ENCODE results near the gene TWF1.

Gene TWF1

GRCh38 chr12:43836475-43836989 lies 30.4 kb upstream of the TWF1 start (continued):
- TF ChIP-seq TSHZ1 (tag by site-specific recombination; IDR thresholded peaks at IDR 0.05; ENCODE audit: borderline replicate concordance) (no peak), HIC1 (tag by site-specific recombination; IDR thresholded peaks at IDR 0.05) (0 out of 2 replicates have a peak, but pooled peaks have one; percentile 2), PRDM10 (tag by site-specific recombination; IDR thresholded peaks at IDR 0.05) (peak; percentile 23; the same call in 1 of the 2 replicates), ZBTB20 (tag by site-specific recombination; IDR thresholded peaks at IDR 0.05) (peak; percentile 21; the same call in 1 of the 2 replicates), ZNF660 (tag by site-specific recombination; IDR thresholded peaks at IDR 0.05) (no peak), ZNF211 (tag by site-specific recombination; IDR thresholded peaks at IDR 0.05; ENCODE audit: low read depth) (no peak), ZNF664 (tag by site-specific recombination; IDR thresholded peaks at IDR 0.05) (no peak), OVOL3 (tag by site-specific recombination; IDR thresholded peaks at IDR 0.05) (no peak), ZFP37 (tag by site-specific recombination; IDR thresholded peaks at IDR 0.05) (0 out of 2 replicates have a peak, but pooled peaks have one; percentile 72), GLI2 (tag by site-specific recombination; IDR thresholded peaks at IDR 0.05; ENCODE audit: borderline replicate concordance, low read depth) (no peak), ZNF24 (tag by site-specific recombination; IDR thresholded peaks at IDR 0.05) (no peak), EGR2 (tag by site-specific recombination; IDR thresholded peaks at IDR 0.05; ENCODE audit: low read depth) (peak; percentile 77), SCRT2 (tag by site-specific recombination; IDR thresholded peaks at IDR 0.05) (peak; percentile 61; the same call in 1 of the 2 replicates), SCRT1 (tag by site-specific recombination; IDR thresholded peaks at IDR 0.05; ENCODE audit: borderline replicate concordance) (peak; percentile 52; the same call in 1 of the 2 replicates), ZNF157 (tag by site-specific recombination; IDR thresholded peaks at IDR 0.05) (no peak), KLF16 (tag by site-specific recombination; IDR thresholded peaks at IDR 0.05) (0 out of 2 replicates have a peak, but pooled peaks have one; percentile 25), ZNF76 (tag by site-specific recombination; IDR thresholded peaks at IDR 0.05; ENCODE audit: borderline replicate concordance, low read depth) (no peak), ZNF404 (tag by site-specific recombination; IDR thresholded peaks at IDR 0.05) (no peak), GLIS1 (tag by site-specific recombination; IDR thresholded peaks at IDR 0.05) (peak; percentile 68; the same call in 1 of the 2 replicates), ZNF692 (tag by site-specific recombination; IDR thresholded peaks at IDR 0.05) (no peak), ZNF2 (tag by site-specific recombination; IDR thresholded peaks at IDR 0.05) (0 out of 2 replicates have a peak, but pooled peaks have one; percentile 23), ZNF138 (tag by site-specific recombination; IDR thresholded peaks at IDR 0.05; ENCODE audit: borderline replicate concordance) (no peak), ZNF26 (tag by site-specific recombination; IDR thresholded peaks at IDR 0.05) (no peak), ZNF18 (tag by site-specific recombination; IDR thresholded peaks at IDR 0.05) (peak; percentile 44; the same call in 1 of the 2 replicates), ZNF239 (tag by site-specific recombination; IDR thresholded peaks at IDR 0.05) (no peak), ZSCAN23 (tag by site-specific recombination; IDR thresholded peaks at IDR 0.05) (no peak)
